NCI-H1417 (cell line): ENCODE data around the gene P2RX7.
A peak's percentile ranks its signal among the peaks of the same experiment; 100 is the strongest.
"Not testable (repeated sequence)": the region's sequence is repeated elsewhere in the genome, so short reads cannot be mapped to it uniquely, and the experiment has no call there.

ENCODE experiments used
- DNase-seq, 3 experiments: peaks; one replicate each; lab custom pipeline; 2025; lab: John Stamatoyannopoulos, UW

Gene P2RX7

DNA sequence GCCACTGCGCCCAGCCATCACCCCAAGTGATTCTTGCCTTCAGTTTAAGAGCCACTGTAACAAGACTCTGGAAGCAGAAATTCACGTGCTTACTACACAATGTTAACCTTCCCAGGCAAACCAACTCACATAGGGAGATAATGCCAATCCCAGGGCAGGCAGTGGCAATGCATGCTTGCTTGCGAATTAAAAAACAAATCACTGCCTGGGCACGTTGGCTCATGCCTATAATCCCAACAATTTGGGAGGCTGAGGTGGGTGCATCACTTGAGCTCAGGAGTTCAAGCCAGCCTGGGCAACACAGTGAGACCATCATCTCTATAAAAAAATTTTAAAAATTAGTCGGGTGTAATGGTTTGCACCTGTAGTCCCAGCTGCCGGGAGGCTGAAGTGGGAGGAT lies 39.5 kb downstream of the P2RX7 start:
- no peak for DNase-seq

DNA sequence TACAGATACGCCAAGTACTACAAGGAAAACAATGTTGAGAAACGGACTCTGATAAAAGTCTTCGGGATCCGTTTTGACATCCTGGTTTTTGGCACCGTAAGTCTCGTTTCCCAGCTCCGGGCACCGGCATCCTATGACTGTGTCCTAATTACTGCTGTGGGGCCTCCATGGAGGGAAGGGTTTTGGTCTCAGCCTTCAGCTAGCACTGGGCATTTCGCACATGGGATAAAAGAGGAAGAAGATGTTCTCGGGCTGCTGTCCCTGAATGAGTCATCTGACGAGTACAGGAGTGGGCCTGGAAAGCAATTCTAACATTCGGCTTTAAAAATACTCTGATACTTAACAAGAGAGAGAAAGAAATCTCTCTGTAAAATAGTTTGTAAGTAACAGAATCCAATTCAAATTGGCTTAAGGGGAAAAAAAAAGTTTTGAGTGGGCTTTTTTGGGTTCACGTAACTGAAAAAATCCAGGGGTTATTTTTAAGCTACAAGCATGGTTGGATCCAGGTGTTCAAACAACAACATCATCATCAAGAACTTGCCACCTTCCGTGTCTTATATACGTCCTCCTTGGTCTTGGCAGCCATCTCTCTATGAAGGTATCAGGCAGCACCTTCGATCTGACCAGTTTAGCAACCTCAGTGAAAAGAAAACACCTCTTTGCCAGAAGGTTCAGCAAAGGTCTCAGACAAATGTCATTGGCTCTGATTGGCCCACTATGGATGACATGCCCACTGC lies 42.9 kb downstream of the P2RX7 start:
- DNase-seq, result no peak

DNA sequence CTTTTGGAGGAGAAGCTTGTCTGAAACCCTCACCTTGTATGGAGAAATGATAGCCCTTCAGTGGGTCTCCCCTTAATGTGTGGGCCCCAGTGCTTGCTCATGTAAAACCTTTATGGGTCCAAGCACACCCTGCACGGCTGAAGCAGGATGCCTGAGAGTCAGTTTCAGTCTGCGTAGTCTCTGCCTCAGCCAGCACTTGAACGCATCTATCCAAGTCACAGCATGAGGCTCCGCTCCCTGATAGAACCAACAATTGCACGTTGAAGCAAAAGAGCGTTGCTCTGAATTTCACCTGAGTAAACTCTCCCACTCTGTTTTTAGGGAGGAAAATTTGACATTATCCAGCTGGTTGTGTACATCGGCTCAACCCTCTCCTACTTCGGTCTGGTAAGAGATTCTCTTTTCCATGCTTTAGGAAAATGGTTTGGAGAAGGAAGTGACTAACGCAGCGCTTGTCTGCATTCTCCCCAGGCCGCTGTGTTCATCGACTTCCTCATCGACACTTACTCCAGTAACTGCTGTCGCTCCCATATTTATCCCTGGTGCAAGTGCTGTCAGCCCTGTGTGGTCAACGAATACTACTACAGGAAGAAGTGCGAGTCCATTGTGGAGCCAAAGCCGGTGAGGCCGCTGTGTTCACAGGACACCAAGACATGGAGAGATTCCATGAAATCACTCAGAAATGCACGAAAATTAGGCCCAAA lies 44.3 kb downstream of the P2RX7 start:
- no peak for DNase-seq

- no peak for DNase-seq
These were observed 48.5 kb downstream of the P2RX7 start for GRCh38 chr12:121181181-121181580.

GRCh38 chr12:121182222-121182893 lies 49.7 kb downstream of the P2RX7 start:
- DNase-seq, result no peak

DNA sequence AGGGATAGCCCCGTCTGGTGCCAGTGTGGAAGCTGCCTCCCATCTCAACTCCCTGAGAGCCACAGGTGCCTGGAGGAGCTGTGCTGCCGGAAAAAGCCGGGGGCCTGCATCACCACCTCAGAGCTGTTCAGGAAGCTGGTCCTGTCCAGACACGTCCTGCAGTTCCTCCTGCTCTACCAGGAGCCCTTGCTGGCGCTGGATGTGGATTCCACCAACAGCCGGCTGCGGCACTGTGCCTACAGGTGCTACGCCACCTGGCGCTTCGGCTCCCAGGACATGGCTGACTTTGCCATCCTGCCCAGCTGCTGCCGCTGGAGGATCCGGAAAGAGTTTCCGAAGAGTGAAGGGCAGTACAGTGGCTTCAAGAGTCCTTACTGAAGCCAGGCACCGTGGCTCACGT lies 51.7 kb downstream of the P2RX7 start:
- DNase-seq, result no peak

DNA sequence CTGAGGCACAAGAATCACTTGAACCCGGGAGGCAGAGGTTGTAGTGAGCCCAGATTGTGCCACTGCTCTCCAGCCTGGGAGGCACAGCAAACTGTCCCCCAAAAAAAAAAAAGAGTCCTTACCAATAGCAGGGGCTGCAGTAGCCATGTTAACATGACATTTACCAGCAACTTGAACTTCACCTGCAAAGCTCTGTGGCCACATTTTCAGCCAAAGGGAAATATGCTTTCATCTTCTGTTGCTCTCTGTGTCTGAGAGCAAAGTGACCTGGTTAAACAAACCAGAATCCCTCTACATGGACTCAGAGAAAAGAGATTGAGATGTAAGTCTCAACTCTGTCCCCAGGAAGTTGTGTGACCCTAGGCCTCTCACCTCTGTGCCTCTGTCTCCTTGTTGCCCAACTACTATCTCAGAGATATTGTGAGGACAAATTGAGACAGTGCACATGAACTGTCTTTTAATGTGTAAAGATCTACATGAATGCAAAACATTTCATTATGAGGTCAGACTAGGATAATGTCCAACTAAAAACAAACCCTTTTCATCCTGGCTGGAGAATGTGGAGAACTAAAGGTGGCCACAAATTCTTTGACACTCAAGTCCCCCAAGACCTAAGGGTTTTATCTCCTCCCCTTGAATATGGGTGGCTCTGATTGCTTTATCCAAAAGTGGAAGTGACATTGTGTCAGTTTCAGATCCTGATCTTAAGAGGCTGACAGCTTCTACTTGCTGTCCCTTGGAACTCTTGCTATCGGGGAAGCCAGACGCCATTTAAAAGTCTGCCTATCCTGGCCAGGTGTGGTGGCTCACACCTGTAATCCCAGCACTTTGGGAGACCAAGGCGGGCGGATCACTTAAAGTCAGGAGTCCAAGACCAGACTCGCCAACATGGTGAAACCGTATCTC lies 52.6 kb downstream of the P2RX7 start:
- DNase-seq, result no peak

- DNase-seq, result no peak
These were observed 54.1 kb downstream of the P2RX7 start for GRCh38 chr12:121186826-121187225.

DNA sequence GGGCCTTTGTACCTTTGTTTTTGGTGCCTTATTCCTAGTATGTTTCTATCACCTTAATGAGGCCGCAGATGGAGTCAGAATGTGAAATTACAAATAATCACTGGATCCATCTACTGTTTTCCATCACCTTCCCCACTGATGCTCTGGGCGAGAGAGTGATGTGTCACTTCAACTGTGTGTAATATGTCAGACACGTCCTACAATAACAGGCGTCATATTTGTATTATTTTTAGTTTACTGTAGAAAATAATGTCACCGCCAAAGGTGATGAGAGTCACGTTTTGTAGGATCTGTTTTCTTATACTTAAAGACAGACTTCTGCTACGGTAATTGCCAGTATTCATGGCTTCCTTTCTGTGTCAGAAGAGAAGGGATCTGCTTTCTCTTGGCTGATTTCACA lies 54.8 kb downstream of the P2RX7 start:
- DNase-seq, result no peak

- no peak for DNase-seq
These were observed 55.6 kb downstream of the P2RX7 start for GRCh38 chr12:121188227-121188626.

GRCh38 chr12:121189131-121189530 lies 56.5 kb downstream of the P2RX7 start:
- no peak for DNase-seq

GRCh38 chr12:121189619-121190155 lies 57.0 kb downstream of the P2RX7 start:
- no peak for DNase-seq

DNA sequence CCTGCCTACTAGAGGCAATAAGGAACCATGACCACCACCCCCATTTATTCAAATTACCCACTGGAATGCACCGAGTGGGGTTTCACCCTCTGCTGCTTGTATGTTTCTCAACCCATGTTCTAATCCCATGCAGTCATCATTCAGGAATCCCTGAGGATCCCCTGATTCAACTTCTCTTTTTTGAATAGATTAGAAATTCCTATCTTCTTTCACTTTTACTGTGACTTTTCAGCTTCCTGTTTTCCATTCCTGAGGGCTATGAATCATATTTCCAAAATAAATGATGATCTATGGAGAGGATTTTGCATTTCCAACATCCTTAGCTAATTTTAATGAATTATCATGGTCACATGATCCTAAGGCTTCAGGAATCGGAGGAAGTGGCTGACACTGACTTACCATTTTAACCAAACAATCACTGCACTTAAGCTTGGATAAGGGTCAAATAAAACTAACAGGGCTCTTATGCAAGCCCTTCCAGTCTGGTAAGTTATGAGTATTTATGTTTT lies 57.9 kb downstream of the P2RX7 start:
- no peak for DNase-seq

DNA sequence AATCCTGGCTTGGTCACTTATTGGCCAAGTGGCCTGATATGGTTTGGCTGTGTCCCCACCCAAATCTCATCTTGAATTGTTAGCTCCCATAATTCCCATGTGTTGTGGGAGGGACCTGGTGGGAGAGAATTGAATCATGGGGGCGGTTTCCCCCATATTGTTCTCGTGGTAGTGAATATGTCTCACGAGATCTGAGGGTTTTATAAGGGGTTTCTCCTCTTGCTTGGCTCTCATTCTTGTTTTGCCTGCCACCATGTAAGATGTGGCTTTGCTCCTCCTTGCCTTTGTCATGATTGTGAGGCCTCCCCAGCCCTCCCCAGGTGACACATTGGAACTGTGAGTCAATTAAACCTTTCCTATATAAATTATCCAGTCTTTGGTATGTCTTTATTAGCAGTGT lies 58.5 kb downstream of the P2RX7 start:
- DNase-seq, result no peak

DNA sequence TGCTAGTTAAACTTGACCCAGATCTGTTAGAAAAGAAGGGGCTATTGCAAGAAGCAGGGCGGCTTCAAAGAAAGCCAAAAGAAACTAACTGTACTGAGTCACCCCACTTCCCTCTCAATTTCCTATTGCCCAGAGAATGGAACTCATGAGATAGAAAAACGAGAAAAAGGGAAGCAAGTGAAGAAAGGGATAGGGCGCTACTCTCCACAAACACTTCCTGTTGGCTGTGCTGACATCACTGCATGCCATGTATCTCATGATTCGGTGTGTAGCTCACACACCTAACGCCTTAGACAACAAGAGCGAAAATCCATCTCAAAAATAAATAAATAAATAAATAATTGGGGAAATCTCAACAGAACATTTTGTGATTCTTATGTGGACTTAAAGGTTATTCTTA lies 64.2 kb downstream of the P2RX7 start:
- DNase-seq, result no peak

GRCh38 chr12:121198949-121199348 lies 66.3 kb downstream of the P2RX7 start:
- DNase-seq, result no peak

- DNase-seq, result not testable (repeated sequence)
These were observed 68.5 kb downstream of the P2RX7 start for GRCh38 chr12:121201140-121201539.

DNA sequence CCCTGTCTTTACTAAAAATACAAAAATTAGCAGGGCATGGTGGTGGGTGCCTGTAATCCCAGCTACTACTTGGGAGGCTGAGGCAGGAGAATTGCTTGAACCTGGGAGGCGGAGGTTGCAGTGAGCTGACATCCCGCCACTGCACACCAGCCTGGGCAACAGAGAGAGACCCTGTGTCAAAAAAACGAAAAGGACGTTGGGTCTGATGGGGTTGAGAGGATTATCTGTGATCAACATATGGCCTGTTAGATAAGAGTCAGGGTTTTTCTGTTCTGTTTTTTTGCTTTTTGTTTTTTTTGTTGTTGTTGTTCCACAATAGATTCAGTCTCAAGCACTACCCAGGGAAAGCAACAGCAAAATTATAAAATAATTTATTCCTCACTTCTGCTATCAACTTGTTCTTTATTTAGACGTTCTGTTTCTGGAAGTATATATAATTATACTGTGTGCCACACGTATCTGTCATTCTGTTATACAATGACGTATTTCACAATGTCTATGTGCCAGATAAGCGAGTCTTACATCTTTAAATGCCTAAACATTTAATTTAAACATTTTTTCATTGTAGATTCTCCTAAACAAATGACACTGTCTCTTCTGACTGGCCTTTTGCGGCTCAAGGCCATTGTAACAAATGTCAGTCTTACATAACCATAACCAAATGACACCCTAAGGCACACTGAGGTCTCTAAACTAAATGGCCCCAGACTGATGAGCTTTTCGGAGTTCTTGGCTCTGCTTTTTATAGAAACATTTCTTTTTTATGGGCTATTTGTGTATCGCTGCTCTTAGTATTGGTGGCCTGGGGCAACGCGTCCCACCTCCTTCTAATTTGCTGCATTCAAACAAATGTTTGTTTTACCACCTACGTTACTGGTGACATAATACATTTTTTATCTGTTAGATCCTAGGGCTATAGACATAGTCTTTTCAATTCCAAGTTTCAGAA lies 70.0 kb downstream of the P2RX7 start:
- peak in 2 of 3 experiments; percentile 59 to 79 for DNase-seq

DNA sequence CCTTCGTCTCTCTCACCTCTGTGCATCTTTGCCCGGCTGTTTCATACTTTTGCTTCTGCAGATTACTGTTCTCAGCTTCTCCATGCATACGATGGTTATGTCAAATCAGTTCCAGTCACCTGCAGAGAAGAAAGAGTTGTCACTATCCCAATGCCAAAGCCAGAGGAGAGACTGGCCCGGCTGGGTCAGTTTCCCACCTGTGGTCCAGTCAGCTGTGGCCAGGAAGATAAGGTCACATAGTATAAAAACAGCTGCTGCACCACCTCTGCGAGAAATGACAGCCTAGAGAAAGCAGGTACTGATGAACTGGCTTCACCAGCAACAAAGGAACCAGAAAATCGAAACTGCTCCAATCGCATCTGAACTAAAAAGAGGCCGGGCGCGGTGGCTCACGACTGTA lies 70.8 kb downstream of the P2RX7 start:
- DNase-seq, result peak in 1 of 3 experiments; percentile 61

DNA sequence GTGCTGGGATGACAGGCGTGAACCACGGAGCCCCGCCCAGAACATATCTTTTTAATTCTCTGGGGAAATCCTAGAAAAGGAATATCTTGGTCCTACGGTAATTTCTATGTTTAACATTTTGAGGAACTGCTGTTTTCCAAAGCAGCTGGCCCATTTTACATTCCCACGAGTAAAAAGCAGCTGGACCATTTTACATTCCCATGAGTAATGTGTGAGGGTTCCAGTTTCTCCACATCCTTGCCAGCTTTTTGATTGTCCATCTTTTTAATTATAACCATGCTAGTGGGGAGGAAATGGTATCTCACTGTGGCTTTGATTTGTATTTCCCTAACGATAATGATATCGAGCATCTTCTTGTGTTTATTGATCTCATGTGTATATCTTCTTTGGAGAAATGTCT lies 72.8 kb downstream of the P2RX7 start:
- no peak for DNase-seq
